CD14-positive monocyte (primary cell): ENCODE measurements around the gene AOC1. TPM values are rescaled to one million over a fixed set of nuclear protein-coding genes. Genes with fewer than 3 reads are reported as not detected.

ENCODE experiments used
- DNase-seq, 3 donors: peaks; one replicate each; pipeline ENCODE4 v3.0.0-alpha.2; 2011 to 2022
- H2AFZ ChIP-seq: 2 replicates; pipeline ENCODE4 v1.6.0; 2012; ENCODE audit warnings: mild to moderate bottlenecking, low read depth, low read length, inconsistent platforms; ENCODE audit not compliant: insufficient read depth, poor library complexity, severe bottlenecking
- H3K27ac ChIP-seq, 2 donors: 1 replicate in 1 of 2; 2 replicates in 1 of 2; pipeline ENCODE4 v1.5.1; 2012 to 2013; ENCODE audit warnings: low read length in 2 of 2, control low read depth in 1 of 2, inconsistent platforms in 1 of 2, low read depth in 1 of 2, mild to moderate bottlenecking in 1 of 2
- H3K27me3 ChIP-seq, 2 donors: one replicate each; pipeline versions ENCODE4 v1.6.0 to v1.6.1; 2011 to 2013; ENCODE audit warnings: low read length in 2 of 2; ENCODE audit not compliant: control insufficient read depth in 2 of 2, insufficient read depth in 2 of 2
- H3K36me3 ChIP-seq, 2 donors: replicated peaks in 1 of 2; 1 replicate in 1 of 2; 2 replicates in 1 of 2; pipeline versions ENCODE4 v1.5.1 to v1.6.1; 2012 to 2013; ENCODE audit warnings: low read length in 2 of 2, control low read depth in 1 of 2, inconsistent platforms in 1 of 2, mild to moderate bottlenecking in 1 of 2; ENCODE audit not compliant: insufficient read depth in 2 of 2, control insufficient read depth in 1 of 2
- H3K4me1 ChIP-seq, 2 donors: 1 replicate in 1 of 2; 2 replicates in 1 of 2; pipeline versions ENCODE4 v1.5.1 to v1.6.1; 2012 to 2013; ENCODE audit warnings: low read length in 2 of 2, control low read depth in 1 of 2, inconsistent platforms in 1 of 2, mild to moderate bottlenecking in 1 of 2, moderate library complexity in 1 of 2; ENCODE audit not compliant: insufficient read depth in 2 of 2, control insufficient read depth in 1 of 2
- H3K4me2 ChIP-seq: replicated peaks from 2 replicates; pipeline ENCODE3; 2012; ENCODE audit warnings: low read length, moderate library complexity, mild to moderate bottlenecking; ENCODE audit not compliant: poor library complexity, severe bottlenecking; ENCODE audit errors: extremely low read depth
- H3K4me3 ChIP-seq, 3 experiments: fragments of 200-600 bp in 1 of 3; sonication (generic) in 1 of 3; replicated peaks in 1 of 3; 1 replicate in 2 of 3; 2 replicates in 1 of 3; pipeline ENCODE4 v1.5.1; 2011 to 2013; ENCODE audit warnings: low read length in 3 of 3, mild to moderate bottlenecking in 3 of 3, control low read depth in 2 of 3, low read depth in 2 of 3, inconsistent platforms in 1 of 3, moderate library complexity in 1 of 3
- H3K79me2 ChIP-seq: 2 replicates; pipeline ENCODE4 v1.6.0; 2012; ENCODE audit warnings: mild to moderate bottlenecking, control low read depth, inconsistent platforms, low read length, moderate library complexity; ENCODE audit not compliant: insufficient read depth
- H3K9ac ChIP-seq: 2 replicates; pipeline ENCODE4 v1.6.0; 2017; ENCODE audit warnings: low read length, mild to moderate bottlenecking; ENCODE audit not compliant: insufficient read depth, poor library complexity, severe bottlenecking
- H3K9me3 ChIP-seq, 2 donors: replicated peaks in 1 of 2; 1 replicate in 1 of 2; 2 replicates in 1 of 2; pipeline versions ENCODE4 v1.5.1 to v1.6.1; 2012 to 2013; ENCODE audit warnings: low read length in 2 of 2, control low read depth in 1 of 2; ENCODE audit not compliant: control insufficient read depth in 1 of 2, insufficient read depth in 1 of 2
- H4K20me1 ChIP-seq: 2 replicates; pipeline ENCODE4 v1.6.0; 2012; ENCODE audit warnings: mild to moderate bottlenecking, low read length, control low read depth, moderate library complexity; ENCODE audit not compliant: insufficient read depth
- H3K27ac Mint-ChIP-seq, 7 donors: one replicate each; pipeline ENCODE4 v1.8.0; 2020; ENCODE audit warnings: mild to moderate bottlenecking in 7 of 7, mixed read lengths in 7 of 7, moderate library complexity in 6 of 7, inconsistent platforms in 2 of 7
- H3K27me3 Mint-ChIP-seq, 3 donors: one replicate each; pipeline ENCODE4 v1.8.0; 2021 to 2022; ENCODE audit warnings: low read depth in 3 of 3, mild to moderate bottlenecking in 3 of 3, mixed read lengths in 3 of 3, moderate library complexity in 3 of 3, inconsistent platforms in 1 of 3
- H3K36me3 Mint-ChIP-seq, 2 donors: one replicate each; pipeline ENCODE4 v1.8.0; 2020; ENCODE audit warnings: mixed read lengths in 2 of 2, inconsistent platforms in 1 of 2, mild to moderate bottlenecking in 1 of 2
- H3K4me1 Mint-ChIP-seq: one replicate; pipeline ENCODE4 v1.8.0; 2020; ENCODE audit warnings: mild to moderate bottlenecking, mixed read lengths
- H3K4me3 Mint-ChIP-seq, 2 donors: one replicate each; pipeline ENCODE4 v1.8.0; 2020; ENCODE audit warnings: mild to moderate bottlenecking in 2 of 2, mixed read lengths in 2 of 2, moderate library complexity in 1 of 2
- H3K9me3 Mint-ChIP-seq, 7 donors: one replicate each; pipeline ENCODE4 v1.8.0; 2020 to 2022; ENCODE audit warnings: mixed read lengths in 7 of 7, mild to moderate bottlenecking in 6 of 7, moderate library complexity in 6 of 7, inconsistent platforms in 2 of 7
- WGBS: methylation state at CpG from one replicate; pipeline ENCODE4 v1.1.5; 2013; ENCODE audit warnings: missing lambda C conversion rate; ENCODE audit not compliant: insufficient coverage; 5-methylcytosine and 5-hydroxymethylcytosine counted together
- intact Hi-C, 2 donors: fragments of 100-400 bp; cut with micrococcal nuclease; formaldehyde crosslinking; loops; one replicate each; pipeline versions ENCODE4 v1.15.0 to v1.15.1; 2023
- polyA plus RNA-seq, 3 donors: library from polyadenylated mRNA; depleted of rRNA in 1 of 3; unstranded in 2 of 3; stranded (reverse) in 1 of 3; fragments of 300-500 nt in 2 of 3; fragments of >200 nt in 1 of 3; fragmentation: Illumina TruSeq in 2 of 3; gene quantifications; 1 replicate in 2 of 3; 2 replicates in 1 of 3; pipeline ENCODE4 v1.2.3, GENCODE V29; 2012 to 2021
- TF ChIP-seq, protein P1 (sequence below): fragments of 200-600 bp; IDR thresholded peaks from one replicate; pipeline ENCODE4 v1.8.0; 2022; ENCODE audit warnings: antibody characterized with exemption, mild to moderate bottlenecking

AOC1 gene
- polyA plus RNA-seq, 3 donors, result 0.16 to 0.31 TPM; not detected in 1

- Histone ChIP-seq H3K9me3 (no peaks in the 10 kb centered on the region), H2AFZ (no peak overlapping the region), H3K36me3 (no peaks in the 10 kb centered on the region), H3K27ac (no peak overlapping the region), H3K4me2 (no peak overlapping the region), H3K4me1 (no peaks in the 10 kb centered on the region), H3K4me3 (no peak overlapping the region), H3K79me2 (no peaks in the 10 kb centered on the region), H3K9ac (no peak overlapping the region), H3K27me3 (peaks cover 0 to 6% of the 10 kb centered on the region in 2 donors), H4K20me1 (no peaks in the 10 kb centered on the region)
- H3K36me3 Mint-ChIP-seq, result no peaks in the 10 kb centered on the region
- TF ChIP-seq, protein P1, sequence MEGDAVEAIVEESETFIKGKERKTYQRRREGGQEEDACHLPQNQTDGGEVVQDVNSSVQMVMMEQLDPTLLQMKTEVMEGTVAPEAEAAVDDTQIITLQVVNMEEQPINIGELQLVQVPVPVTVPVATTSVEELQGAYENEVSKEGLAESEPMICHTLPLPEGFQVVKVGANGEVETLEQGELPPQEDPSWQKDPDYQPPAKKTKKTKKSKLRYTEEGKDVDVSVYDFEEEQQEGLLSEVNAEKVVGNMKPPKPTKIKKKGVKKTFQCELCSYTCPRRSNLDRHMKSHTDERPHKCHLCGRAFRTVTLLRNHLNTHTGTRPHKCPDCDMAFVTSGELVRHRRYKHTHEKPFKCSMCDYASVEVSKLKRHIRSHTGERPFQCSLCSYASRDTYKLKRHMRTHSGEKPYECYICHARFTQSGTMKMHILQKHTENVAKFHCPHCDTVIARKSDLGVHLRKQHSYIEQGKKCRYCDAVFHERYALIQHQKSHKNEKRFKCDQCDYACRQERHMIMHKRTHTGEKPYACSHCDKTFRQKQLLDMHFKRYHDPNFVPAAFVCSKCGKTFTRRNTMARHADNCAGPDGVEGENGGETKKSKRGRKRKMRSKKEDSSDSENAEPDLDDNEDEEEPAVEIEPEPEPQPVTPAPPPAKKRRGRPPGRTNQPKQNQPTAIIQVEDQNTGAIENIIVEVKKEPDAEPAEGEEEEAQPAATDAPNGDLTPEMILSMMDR, result no peak
- intact Hi-C loops, result no loop called here
- 69% methylated on average over 2 of the region's 8 CpGs for WGBS
- H3K27me3 Mint-ChIP-seq, result peaks cover 2 to 13% (median 9%) of the 10 kb centered on the region in 3 donors
- DNase-seq, result no peak
- H3K4me3 Mint-ChIP-seq, result no peak overlapping the region
- H3K4me1 Mint-ChIP-seq, result no peaks in the 10 kb centered on the region
- no peak overlapping the region for H3K27ac Mint-ChIP-seq
- H3K9me3 Mint-ChIP-seq, result peaks cover 2 to 15% (median 9%) of the 10 kb centered on the region in 7 donors
Observed at GRCh38 chr7:150823043-150823442, 29.3 kb upstream of the AOC1 start.

GRCh38 chr7:150823484-150824126, 28.7 kb upstream of the AOC1 start:
- H3K27me3 ChIP-seq, result peaks cover 0 to 3% of the 10 kb centered on the region in 2 donors
- no peaks in the 10 kb centered on the region for H3K79me2 ChIP-seq
- intact Hi-C loops, result no loop called here
- Mint-ChIP-seq H3K36me3 (no peaks in the 10 kb centered on the region), H3K4me1 (no peaks in the 10 kb centered on the region), H3K27ac (no peak overlapping the region), H3K27me3 (peaks cover 4 to 12% (median 12%) of the 10 kb centered on the region in 3 donors), H3K9me3 (peaks cover 2 to 17% (median 9%) of the 10 kb centered on the region in 7 donors), H3K4me3 (no peak overlapping the region)
- no peaks in the 10 kb centered on the region for H3K4me1 ChIP-seq
- H3K9ac ChIP-seq, result no peak overlapping the region
- H2AFZ ChIP-seq, result no peak overlapping the region
- H3K36me3 ChIP-seq, result no peaks in the 10 kb centered on the region
- TF ChIP-seq, protein P1, result no peak
- no peak overlapping the region for H3K4me3 ChIP-seq
- no peak for DNase-seq
- no peaks in the 10 kb centered on the region for H4K20me1 ChIP-seq
- H3K9me3 ChIP-seq, result no peaks in the 10 kb centered on the region
- no peak overlapping the region for H3K27ac ChIP-seq
- H3K4me2 ChIP-seq, result no peak overlapping the region
- 100% methylated on average over 5 of the region's 10 CpGs for WGBS
